Stimulated activated CD8-positive, alpha-beta memory T cell treated with anti-CD3 and anti-CD28 coated beads, Interleukin-15, amount 100 ng/mL, for 24 hours (primary cell): ENCODE measurements around the gene KRTAP4-3.
"Not testable (repeated sequence)": the region's sequence is repeated elsewhere in the genome, so short reads cannot be mapped to it uniquely, and the experiment has no call there.

Experiments used
- DNase-seq: peaks from one replicate; pipeline ENCODE4 v3.0.0-alpha.2; 2020; ENCODE audit warnings: low read depth

The KRTAP4-3 gene

DNA sequence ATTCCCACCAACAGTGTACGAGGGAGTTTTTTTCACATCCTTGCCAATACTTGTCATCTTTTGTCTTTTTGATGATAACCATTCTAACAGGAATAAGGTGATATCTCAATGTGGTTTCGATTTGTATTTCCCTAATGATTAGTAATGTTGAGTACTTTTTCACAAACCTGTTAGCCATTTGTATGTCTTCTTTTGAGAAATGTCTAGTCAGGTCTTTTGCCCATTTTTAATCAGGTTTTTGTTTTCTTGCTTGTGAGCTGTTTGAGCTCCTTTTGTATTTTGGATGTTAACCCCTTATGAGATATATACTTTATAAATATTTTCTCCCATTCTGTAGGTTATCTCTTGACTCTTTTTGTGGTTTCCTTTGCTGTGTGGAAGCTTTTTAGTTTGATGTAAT, 16.5 kb downstream of the KRTAP4-3 start:
- DNase-seq = no peak

DNA sequence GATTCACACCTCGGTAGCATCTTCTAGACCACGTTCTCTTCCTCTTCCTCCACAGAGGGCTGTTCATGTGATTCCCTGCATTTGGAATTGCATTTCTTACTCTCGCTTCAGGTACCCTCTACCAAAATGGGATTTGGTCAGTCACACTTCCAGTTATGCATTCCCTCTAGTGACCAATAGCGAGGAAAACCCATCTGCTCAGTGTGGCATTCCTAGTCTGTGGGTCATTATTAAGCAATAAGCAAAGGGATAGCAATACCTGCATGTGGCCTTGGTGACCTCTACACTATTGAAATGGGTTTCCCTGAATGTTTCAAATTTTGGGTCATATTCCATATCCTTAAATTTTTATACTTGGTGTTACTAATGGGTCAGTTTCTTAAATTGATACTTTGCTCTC, 18.0 kb downstream of the KRTAP4-3 start:
- DNase-seq = no peak

DNA sequence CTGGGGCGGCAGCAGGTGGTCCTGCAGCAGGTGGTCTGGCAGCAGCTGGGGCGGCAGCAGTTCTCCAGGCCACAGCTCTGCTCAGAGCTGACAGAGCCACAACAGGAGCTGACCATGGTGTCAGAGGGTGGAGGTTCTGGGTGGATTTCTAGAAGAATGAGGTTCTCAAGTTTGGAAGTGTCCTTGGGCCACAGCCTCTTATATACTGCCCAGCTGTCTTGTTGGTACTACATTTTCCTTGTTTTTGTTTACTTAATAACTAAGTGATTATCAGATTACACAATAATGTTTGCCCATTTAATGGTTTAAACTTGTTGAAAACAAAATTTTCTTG, 18.4 kb downstream of the KRTAP4-3 start, which contains the start of gene KRTAP4-5:
KRTAP4-5 (minus strand) TSS at position 174 of the 334 bp plus-strand sequence; CDS start at position 116, 58 bp downstream.
- no peak for DNase-seq

DNA sequence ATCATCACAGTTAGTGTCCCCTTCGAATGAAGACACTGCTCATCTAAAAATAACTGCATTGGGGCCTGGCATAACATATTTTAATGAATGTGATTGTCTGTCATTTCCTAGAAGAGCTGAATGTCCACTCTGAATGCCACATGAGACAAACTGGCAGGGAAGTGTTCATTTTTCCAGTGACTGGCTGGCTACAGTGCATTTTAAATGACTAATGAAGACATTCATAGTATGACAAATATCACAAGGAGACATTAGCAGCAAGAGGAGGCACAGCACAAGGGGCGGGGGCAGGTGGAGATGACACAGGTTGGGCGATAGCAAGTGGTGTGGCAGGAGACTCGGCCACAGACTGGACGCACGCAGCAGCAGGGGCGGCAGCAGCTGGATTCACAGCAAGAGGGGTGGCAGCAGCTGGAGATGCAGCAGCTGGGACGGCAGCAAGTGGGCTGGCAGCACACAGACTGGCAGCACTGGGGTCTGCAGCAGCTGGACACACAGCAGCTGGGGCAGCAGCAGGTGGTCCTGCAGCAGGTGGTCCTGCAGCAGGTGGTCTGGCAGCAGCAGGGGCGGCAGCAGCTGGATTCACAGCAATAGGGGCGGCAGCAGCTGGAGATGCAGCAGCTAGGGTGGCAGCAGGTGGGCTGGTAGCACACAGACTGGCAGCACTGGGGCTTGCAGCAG, 18.9 kb downstream of the KRTAP4-3 start:
- not testable (repeated sequence) for DNase-seq

DNA sequence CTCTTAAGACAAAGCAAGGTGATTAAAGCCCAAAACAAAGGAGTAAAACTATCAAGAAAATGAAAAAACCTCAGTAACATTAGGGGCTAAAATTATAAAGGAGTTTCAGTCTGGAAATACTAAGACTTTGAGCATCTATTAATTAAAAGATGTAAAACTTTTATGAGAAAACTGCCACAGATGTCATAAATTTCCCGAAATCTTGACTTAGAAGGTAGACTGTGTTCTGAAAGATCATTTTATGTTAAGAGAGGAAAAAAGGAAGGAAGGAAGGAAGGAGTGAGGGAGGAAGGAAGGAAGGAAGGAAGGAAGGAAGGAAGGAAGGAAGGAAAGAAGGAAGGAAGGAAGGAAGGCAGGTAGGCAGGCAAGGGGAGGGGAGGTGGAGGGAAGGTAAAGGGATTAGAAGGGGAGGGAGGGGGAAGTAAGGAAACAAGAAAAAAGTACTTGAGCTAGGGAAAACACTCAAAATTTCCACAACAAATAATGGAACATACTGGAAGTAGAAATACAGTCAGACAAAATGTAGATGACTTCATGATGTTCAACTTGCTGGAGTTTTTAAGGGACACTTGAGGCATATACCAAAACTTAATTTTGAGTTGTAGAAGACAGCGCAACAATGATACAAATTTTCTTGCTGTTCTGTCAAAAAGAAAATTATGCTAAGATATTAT, 20.4 kb downstream of the KRTAP4-3 start:
- DNase-seq = no peak

DNA sequence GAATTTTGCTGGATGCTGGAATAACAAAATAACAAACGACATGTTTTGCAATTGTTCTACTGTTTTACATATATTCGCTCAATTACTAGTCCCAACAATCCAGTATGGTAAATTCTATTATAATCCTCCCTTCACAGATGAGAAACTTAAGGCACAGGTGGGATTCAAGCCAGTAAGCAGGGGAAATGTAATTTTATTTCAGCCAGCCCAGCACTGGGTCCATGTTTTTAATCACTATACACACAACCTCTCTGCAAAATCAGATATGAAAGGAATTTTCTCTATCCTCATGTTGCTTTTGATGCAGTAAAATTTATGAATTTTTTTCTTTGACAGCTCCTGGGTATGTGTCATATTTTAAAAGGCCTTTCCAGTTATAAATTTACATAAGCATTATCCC, 22.8 kb downstream of the KRTAP4-3 start:
- no peak for DNase-seq

DNA sequence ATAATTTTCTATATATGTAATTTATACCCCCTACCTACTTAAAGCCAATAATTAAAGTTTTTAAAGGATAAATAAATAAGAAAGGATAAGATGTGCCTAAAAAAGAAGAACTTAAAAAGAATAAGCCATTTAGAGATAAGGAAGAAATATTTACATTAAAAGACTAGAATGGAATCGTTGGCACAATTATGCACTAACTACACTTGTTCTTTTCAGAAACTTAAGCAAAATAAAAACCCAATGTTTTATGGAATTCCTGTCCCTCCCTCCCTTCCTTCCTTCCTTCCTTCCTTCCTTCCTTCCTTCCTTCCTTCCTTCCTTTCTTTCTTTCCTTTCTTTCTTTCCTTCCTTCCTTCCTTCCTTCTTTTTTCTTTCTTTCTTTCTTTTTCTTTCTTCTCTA, 23.2 kb downstream of the KRTAP4-3 start:
- no peak for DNase-seq

DNA sequence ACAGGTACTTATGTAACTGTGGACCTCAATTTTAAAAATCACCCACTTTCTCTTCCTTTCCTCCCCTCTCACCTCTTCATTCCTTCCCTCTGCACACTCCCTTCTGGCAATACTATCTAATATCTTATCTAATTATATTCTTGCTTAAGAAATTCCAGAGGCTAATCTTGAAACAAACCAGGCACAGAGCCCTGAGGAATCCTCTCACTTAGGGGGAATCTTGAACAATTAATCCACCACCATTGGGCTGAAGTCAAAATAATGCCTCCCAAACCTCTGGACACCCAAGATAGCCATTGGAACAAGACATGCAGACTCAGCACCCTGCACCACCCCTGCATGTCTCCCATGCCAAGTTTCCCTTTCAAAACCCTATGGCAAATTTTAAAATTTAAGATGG, 26.7 kb downstream of the KRTAP4-3 start:
- DNase-seq = no peak

DNA sequence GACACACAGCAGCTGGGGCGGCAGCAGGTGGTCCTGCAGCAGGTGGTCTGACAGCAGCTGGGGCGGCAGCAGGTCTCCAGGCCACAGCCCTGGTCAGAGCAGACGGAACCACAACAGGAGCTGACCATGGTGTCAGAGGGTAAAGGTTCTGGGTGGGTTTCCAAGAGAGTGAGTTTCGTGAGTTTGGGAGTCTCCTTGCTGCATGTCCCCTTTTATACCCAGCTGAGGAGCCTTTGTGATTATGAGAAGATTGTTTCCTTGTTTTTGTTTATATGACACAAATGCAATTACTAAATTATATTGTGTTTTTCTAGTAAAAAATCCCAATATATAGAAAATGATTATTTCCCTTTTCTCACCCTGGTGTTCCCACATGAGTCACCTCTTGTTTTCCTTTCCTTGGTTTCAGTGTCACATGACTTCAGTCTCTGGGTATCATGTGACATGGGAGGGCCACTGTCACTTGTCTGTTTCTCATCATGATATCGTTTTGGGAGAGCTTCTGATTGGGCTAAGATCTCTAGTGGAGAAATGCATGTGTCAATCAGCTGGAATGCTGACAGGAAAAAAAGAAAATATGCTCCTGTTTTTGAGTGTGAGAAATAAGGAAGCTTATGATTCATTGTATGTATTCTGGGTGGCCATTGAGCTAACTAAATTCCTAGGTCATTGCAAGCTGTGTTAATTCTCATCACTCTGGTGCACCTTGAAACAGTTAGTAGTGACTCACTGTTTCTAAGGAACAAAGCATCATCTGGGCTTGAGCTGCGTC, 27.5 kb downstream of the KRTAP4-3 start, which contains the start of gene KRTAP4-6:
KRTAP4-6 (minus strand) TSS at position 185 of the 772 bp plus-strand sequence; CDS start at position 128, 57 bp downstream.
- DNase-seq = no peak

DNA sequence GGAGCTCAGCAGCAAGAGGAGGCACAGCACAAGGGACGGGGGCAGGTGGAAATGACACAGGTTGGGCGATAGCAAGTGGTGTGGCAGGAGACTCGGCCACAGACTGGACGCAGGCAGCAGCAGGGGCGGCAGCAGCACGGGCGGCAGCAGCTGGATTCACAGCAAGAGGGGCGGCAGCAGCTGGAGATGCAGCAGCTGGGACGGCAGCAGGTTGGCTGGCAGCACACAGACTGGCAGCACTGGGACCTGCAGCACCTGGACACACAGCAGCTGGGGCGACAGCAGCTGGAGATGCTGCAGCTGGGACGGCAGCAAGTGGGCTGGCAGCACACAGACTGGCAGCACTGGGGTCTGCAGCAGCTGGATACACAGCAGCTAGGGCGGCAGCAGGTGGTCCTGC, 28.2 kb downstream of the KRTAP4-3 start:
- not testable (repeated sequence) for DNase-seq

DNA sequence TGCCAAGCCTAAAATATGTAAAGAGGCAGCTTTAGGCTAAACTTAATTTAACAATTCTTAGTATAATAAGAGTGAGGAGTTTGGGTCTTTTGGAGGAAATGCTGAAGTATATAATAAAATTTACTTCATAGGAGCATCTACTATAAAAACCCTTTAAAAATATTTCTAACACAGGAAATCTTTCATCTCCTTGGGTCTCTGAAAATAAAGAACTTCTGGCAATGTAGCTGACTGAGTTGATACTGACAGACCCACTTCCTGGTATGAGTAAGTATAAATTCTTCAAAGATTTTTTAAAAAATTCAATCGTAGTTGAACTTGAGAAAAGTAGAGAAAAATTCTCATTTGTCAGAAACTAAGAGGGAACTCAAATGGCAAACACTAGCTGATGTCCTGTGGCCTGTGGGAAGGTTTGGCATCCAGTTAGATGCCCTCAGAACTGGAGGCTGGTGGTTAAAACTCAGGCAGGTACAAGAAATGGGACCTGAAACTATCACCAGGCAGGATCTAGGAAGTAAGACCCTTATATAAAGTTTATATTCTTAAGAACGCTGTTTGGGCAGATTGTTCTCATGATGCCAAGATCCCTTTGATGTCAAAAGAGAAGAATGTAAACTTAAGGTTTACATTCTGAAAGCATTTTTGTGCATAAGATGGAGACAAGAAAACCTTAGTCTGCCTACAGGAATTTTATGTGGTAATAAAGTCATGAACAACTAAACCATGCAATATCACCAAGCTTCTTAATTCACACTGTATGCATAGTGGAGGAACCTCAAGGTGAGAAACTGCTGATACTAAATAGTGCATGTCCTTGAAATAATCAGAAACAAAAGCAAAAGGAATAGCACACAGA, 33.9 kb downstream of the KRTAP4-3 start:
- no peak for DNase-seq

DNA sequence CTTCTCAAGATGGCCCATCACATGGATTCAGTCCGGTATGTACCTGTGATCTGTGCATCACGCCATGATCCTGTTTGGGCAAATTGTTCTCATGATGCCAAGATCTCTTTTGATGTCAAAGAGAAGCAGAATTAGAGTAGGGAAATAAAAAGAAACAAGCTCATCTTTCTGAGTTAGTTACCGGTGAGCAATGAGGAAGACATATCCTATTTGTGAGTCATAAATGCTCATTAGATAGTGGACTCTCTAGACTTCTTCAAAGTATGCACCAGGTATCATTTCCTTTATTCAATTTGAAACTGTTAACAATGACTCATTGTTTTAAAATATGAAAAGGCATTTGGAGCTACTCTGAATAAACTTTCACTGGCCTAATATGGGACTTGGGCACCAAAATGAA, 36.0 kb downstream of the KRTAP4-3 start:
- no peak for DNase-seq

DNA sequence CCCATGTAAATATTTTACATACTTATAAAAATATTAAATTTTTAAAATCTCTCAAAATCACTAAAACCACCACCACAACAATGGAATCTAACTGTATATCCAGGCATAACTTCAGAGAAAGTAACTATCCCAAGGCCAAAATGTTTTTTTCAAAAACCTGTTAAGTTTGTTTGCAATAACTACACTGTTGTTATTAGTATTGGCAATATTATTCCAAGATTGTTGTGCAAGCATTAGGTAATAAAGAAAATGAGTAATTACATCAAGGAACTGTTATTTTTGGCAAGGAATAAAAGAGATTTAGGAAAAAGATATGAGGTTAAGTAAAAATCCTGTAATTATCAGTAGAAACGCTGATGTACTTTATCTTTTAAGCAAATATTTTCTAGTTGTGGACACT, 40.6 kb downstream of the KRTAP4-3 start:
- DNase-seq = no peak

DNA sequence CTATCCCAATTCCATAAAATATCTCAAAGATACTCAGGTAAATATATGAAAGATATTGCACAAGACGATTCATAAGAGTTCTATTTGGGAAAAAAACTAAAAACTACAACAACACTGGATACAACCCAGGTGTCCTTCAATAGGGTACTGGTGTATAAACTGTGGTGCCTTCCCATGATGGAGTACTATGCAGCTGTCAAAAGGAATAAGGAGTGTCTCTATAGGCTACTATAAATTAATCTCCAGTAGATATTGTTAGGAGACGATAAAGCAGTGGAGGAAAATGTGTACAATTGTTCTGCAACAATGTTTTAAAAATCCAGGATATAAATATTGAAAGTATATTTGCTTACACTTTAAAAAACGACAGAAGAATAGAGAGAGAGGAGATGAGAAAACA, 41.6 kb downstream of the KRTAP4-3 start:
- DNase-seq = no peak

DNA sequence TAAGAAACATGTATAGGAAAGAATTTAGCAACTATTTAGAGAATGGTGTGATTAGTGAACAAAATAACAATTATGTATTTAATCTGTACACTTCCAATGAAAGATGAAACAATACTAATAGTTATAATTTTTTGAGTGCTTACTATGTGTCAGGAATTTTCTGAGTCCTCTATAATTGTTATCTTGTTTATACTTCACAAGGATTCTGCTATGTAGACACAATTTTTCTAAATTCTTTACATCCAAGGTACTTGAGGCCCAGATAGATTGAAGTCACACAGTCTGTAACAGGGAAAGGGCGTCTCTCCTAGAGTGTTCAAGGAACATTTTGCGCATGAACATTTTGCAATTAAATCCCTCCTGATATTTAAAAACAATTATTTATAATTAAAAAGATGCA, 43.0 kb downstream of the KRTAP4-3 start:
- DNase-seq = no peak

DNA sequence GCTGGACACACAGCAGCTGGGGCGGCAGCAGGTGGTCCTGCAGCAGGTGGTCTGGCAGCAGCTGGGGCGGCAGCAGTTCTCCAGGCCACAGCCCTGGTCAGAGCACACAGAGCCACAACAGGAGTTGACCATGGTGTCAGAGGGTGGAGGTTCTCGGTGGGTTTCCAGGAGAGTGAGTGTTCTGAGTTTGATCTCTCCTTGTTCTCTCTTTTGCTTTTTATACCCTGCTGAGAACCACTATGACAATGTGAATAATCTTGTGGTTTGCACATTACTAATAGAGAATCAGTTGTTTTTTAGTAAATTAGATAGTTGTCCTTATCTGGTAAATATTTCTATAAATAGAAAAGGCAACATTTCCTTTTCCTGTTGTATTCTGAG, 44.0 kb downstream of the KRTAP4-3 start, which contains the start of gene KRTAP4-12:
KRTAP4-12 (minus strand) TSS at position 192 of the 381 bp plus-strand sequence; CDS start at position 132, 60 bp downstream.
- DNase-seq = not testable (repeated sequence)

DNA sequence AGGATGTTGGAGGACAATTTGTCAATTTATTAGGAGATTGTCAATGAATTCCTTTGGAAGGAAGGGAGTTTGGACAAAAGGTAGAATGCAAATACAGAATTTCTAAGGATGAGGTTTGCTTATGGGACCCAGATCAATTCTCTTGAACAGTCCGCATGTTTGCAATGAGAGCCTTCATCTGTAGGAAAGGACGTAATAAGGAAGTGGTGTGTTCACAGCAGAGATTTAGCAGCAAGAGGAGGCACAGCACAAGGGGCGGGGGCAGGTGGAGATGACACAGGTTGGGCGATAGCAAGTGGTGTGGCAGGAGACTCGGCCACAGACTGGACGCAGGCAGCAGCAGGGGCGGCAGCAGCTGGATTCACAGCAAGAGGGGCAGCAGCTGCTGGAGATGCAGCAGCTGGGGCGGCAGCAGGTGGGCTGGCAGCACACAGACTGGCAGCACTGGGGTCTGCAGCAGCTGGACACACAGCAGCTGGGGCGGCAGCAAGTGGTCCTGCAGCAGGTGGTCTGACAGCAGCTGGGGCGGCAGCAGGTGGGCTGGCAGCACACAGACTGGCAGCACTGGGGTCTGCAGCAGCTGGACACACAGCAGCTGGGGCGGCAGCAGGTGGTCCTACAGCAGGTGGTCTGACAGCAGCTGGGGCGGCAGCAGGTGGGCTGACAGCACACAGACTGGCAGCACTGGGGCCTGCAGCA, 44.6 kb downstream of the KRTAP4-3 start:
- not testable (repeated sequence) for DNase-seq

DNA sequence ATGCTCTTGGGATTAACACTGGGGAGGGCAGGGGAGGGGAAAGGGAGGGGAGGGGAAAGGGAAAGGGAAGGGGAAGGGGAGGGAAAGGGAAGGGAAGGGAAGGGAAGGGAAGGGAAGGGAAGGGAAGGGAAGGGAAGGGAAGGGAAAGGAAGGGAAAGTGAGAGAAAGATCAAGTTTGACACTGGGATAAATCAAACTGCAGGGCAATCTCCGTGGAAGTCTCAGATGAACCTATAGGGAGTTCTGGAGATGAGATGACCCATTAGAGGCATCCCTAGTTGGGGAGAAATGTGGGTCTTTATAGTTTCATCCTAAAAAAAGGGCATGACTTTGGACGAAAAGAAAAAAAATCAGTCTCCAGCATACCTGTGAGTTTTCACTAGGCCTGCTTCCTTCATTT, 46.3 kb downstream of the KRTAP4-3 start:
- DNase-seq = no peak

DNA sequence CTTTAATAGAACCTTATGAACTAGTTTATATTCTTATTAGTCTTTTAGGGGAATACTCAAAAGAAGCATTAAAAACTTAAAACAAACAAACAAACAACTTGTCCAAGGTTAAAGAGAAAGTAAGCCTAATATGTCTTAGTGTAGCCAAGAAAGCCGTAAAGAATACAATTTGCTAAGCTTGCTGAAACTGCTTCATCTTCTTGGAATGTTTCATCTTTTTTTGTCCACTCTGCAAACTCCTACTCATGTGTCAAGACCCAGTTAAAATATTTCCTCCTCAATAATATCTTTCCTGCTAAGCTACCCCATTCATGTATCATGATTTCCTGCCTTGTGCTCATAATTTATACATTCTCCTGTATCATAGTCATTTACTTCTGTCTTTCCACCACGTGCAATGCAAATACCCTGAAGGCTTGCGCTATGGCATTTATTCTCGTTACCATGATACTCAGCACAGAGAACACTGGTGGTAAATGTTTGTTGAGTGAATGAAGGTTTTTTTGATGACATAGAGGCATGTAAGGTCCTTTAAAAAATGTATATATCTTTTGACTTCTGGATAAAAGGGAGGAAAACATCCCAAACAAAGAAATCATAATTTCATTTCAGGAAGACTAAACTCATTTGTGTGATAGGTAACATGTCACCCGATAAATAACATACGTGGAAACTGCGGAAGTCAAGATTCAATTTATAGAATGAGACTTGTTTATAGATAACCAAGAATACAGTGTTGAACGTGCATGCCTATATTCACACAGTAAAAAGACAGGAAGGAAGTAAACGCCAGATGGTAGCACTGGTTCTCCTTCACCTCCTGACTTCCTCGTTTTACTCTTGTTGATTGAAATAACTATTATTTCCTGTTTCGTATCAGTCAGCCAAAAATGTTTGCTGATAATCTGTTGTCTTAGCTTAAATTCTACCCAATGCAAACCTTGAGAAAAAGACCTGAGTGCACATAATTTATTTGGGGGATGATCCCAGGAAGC, 48.0 kb downstream of the KRTAP4-3 start:
- DNase-seq = not testable (repeated sequence)

DNA sequence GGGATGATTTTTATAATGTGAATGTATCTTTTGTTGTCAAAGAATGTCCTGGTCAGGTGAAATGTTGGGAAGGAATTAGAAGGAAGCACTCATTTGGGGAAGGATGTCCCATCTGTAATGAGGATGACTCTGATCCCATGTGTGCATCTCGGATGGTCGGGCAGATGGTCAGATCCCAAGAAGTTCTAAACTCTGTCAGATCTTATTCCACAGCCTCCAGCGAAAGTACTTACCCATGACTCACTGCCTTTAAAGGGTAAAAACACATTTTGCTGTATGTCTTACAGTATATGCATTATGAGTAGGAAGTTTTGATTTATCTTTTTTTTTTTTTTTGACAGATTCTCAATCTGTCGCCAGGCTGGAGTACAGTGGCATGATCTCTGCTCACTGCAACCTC, 49.3 kb downstream of the KRTAP4-3 start:
- no peak for DNase-seq
